Measurements from ENCODE around the gene CEP19.

Gene CEP19

DNA sequence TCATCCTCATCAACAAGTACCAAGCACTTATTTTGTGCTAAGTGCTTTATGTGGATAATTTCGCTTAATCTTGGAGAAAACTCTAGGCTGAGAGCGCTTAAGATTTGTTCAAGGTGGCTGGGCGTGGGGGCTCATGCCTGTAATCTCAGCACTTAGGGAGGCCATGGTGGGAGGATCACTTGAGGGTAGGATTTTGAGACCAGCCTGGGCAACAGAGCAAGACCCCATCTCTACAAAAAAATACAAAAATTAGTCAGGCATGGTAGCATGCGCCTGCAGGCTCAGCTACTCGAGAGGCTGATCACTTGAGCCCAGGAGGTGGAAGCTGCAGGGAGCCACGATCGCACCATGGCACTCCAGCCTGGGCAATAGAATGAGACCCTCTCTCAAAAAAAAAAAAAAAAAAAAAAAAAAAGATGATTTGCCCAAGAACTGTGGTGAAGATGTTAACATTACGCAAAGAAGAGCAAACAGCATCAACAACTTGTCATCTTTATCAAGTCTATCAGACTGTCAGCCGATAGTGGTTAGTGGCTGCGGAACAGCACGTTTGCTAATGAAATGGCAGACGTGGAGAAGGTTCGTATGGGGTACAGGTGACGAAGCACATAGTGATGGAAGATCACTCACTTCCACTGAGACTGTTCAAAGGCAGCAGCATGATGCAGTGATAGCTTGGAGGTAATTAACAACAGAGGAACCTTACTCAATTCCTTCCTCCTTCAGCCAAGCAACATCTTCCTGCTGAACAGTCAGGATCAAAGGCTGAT lies 44.8 kb downstream of the CEP19 start:
- DNase-seq (ENCODE audit: extremely low read depth in 1 of 2, low read depth in 1 of 2): no peak

DNA sequence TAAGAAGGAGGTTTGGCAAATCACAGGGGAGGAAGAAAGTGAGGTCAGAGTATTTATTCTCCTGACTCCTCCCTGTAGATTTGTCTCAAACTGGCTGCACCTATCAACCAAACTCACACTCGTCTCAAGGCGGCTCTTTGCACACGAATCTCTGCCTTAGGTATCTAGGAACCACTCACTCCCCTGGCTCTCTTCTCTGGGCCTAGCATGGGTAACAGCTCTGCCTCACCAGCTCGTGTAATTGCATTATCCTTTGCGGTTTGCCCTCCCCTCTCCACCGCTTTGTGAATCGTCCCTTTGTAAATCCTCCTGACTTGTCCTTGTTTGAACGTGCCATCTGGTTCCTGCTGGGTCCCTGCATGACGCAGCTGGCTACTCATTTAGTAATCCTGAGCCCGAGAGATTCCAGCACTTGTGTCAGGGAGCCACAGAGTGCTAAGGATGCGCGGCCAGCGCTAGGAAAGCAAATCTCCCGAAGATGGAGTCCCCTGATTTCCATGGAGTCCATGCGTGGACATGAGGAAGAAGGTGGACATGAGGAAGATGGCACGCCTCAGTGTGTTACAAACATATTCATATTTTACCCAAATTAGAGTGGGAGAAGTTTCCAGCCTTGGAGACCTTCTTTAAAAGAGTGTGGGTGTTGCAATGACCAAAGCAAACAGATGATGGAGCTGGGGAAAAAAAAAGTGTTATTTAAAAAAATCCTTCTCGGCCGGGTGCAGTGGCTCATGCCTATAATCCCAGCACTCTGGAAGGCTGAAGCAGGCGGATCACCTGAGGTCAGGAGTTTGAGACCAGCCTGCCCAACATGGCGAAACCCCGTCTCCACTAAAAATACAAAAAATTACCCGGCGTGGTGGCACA lies 45.8 kb downstream of the CEP19 start:
- no peak for DNase-seq (ENCODE audit: extremely low read depth in 1 of 2, low read depth in 1 of 2)

DNA sequence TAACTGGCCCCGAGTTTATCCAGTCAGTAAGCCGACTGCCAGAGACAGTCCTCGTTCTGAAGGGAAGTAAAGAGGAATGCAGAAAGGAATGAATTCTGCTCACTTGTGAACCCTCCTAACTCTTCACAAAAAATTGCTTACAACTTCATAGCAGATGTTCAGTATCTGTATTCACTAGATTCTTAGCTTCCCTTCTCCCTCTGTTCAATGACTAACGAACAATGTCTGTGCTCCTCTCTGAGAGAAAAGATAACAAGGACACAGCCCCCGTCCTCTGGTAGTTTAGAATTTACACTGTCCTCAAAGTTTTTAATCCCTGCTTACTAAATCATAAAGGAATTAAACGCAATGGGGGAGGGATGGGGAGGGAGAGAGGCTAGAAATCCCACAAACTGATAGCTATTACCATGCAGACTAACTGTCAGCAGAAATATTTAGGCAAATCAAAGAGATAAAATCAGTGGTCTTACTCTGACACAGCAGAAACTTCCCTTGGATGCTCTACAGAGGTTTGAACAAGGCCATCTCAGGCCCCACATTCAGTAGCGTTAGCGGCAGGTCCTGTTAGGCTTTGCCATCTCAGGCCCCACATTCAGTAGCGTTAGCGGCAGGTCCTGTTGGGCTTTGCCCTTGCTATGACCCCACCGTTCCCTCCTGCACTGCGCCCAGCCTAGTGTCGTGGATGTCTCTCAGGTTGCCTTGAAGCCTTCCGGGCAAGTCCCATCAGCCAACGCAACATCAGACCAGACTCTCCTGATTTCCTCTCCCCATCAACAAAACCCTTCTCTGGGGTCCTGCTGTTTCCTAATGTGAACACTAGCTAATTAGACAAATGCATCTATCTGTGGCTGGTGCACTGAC lies 49.1 kb downstream of the CEP19 start:
- DNase-seq (ENCODE audit: extremely low read depth in 1 of 2, low read depth in 1 of 2): no peak

DNA sequence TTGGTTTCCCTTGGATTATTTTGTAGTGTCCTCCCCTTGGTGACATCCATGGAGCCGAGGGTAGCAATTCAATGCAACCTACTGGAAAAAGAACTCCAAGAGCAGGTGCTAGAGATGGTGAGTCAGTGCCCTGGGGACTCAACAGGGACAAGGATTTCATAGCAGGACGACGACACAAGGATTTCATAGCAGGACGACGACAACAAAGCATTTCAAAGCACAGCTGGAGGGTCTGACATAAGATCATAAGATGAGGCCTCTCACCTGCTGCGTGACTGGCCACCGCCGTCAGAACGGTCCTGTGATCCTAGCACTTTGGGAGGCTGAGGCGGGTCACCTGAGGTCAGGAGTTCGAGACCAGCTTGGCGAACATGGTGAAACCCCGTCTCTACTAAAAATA lies 50.0 kb downstream of the CEP19 start:
- DNase-seq (ENCODE audit: extremely low read depth in 1 of 2, low read depth in 1 of 2): no peak

DNA sequence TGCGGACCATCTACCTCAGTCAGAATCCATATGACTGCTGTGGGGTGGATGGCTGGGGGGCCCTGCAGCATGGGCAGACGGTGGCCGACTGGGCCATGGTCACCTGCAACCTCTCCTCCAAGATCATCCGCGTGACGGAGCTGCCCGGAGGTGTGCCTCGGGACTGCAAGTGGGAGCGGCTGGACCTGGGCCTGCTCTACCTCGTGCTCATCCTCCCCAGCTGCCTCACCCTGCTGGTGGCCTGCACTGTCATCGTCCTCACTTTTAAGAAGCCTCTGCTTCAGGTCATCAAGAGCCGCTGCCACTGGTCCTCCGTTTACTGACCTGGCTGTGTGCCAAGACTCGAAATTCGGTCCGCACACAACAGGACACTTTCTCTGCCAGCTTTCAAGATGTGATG lies 50.6 kb downstream of the CEP19 start:
- no peak for DNase-seq (ENCODE audit: extremely low read depth in 1 of 2, low read depth in 1 of 2)

DNA sequence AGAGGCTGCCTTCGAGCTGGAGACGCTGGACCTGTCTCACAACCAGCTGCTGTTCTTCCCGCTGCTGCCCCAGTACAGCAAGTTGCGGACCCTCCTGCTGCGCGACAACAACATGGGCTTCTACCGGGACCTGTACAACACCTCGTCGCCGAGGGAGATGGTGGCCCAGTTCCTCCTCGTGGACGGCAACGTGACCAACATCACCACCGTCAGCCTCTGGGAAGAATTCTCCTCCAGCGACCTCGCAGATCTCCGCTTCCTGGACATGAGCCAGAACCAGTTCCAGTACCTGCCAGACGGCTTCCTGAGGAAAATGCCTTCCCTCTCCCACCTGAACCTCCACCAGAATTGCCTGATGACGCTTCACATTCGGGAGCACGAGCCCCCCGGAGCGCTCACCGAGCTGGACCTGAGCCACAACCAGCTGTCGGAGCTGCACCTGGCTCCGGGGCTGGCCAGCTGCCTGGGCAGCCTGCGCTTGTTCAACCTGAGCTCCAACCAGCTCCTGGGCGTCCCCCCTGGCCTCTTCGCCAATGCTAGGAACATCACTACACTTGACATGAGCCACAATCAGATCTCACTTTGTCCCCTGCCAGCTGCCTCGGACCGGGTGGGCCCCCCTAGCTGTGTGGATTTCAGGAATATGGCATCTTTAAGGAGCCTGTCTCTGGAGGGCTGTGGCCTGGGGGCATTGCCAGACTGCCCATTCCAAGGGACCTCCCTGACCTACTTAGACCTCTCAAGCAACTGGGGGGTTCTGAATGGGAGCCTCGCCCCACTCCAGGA lies 51.5 kb downstream of the CEP19 start:
- no peak for DNase-seq (ENCODE audit: extremely low read depth in 1 of 2, low read depth in 1 of 2)

DNA sequence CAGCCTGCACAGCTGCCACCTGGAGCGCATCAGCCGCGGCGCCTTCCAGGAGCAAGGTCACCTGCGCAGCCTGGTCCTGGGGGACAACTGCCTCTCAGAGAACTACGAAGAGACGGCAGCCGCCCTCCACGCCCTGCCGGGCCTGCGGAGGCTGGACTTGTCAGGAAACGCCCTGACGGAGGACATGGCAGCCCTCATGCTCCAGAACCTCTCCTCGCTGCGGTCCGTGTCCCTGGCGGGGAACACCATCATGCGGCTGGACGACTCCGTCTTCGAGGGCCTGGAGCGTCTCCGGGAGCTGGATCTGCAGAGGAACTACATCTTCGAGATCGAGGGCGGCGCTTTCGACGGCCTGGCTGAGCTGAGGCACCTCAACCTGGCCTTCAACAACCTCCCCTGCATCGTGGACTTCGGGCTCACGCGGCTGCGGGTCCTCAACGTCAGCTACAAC lies 52.1 kb downstream of the CEP19 start:
- DNase-seq (ENCODE audit: extremely low read depth in 1 of 2, low read depth in 1 of 2): no peak

Measured in activated CD8-positive, alpha-beta memory T cell treated with anti-CD3 and anti-CD28 coated beads for 1 hour (primary cell).